GM21423 (cell line): Measurements from ENCODE around the gene PRKN.

Experiments used
- ATAC-seq: cut with Tn5 transposase; IDR thresholded peaks from one replicate; pipeline ENCODE4 v1.9.1; 2021; ENCODE audit warnings: mild to moderate bottlenecking, moderate library complexity; ENCODE audit not compliant: unreplicated experiment

PRKN gene

GRCh38 chr6:162085561-162085960 lies 642.0 kb downstream of the PRKN start:
- ATAC-seq = no peak

DNA sequence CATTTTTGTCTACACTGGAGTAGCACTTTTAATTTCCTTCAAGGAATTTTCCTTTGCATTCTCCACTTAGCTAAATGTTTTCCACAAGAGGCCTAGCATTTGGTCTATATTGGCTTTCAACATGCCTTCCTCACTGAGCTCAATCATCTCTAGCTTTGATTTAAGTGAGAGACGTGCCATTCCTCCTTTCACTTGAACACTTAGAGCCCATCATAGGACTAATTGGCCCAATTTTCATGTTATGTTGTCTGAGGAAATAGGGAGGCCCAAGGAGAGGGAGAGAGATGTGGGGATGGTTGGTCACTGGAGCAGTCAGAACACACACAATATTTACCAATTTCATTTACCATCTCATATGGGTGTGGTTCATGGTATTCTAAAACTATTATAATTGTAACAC lies 645.0 kb downstream of the PRKN start:
- no peak for ATAC-seq

GRCh38 chr6:162078667-162079066 lies 648.9 kb downstream of the PRKN start:
- ATAC-seq = no peak

- no peak for ATAC-seq
Observed at GRCh38 chr6:162078126-162078525, 649.4 kb downstream of the PRKN start.

DNA sequence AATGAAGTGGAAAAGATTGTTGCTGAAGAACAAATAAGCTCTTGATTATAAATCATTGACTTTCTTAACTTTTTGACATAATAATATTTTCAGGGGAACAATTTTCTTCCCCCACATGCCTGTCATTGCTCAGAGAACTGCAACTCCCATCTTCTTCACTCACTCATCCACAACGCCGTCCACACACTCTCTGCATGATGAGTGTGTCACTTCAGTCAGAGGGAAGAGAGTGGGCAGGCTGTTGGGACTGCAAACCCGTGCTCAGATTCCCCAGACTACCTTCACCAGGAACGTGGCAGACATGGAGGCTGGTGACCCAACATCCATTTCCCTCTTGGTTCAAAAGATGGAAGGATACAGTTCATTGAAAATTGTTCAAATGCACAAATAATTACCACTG lies 650.8 kb downstream of the PRKN start:
- no peak for ATAC-seq

DNA sequence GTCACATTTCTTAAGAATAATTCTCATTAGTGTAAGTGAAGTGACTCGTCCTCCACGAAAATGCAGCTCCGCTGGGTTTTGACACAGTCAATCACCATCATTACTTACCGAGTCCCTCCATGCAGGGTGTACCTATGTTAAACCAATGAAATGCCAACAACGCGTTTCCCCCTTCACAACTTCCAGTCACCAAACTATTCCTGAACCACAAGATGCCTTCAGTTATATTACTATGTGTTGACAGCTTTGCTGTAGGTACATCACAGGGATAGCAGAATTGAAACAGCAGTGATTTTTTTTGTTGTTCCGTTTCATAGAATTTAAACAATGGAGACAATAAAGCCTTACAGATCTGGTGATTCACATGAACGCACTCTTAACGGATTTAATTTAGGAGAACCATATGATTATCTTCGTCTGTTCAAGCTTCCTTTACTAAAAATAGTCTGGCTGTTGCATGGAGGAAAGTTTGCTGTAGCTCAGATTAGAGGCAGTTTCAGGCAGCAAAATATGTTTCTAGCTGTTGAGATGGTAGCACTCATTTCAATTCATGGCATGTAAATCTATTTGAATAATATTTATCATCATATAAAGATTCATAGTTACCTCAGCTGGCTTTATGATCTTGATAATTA lies 652.8 kb downstream of the PRKN start:
- no peak for ATAC-seq

- ATAC-seq = no peak
Observed at GRCh38 chr6:162070639-162071038, 656.9 kb downstream of the PRKN start.

GRCh38 chr6:162069995-162070394 lies 657.6 kb downstream of the PRKN start:
- ATAC-seq = no peak

- ATAC-seq = no peak
Observed at GRCh38 chr6:162068340-162068739, 659.2 kb downstream of the PRKN start.

DNA sequence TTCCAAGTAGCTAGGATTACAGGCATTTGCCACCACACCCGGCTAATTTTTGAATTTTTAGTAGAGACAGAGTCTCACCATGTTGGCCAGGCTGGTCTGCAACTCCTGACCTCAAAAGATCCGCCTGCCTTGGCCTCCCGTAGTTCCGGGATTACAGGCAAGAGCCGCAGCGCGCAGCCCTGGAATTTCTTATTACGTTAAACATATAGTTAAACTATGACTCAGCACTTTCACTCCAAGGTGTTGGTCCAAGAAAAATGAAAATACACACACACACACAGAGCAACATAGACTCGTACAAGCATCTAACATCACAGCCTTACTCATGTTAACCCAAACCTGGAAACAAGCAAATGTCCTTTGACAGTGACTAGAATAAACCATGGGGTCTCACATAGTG lies 663.9 kb downstream of the PRKN start:
- ATAC-seq = no peak

GRCh38 chr6:162058281-162058875 lies 669.2 kb downstream of the PRKN start:
- ATAC-seq = no peak

- no peak for ATAC-seq
Observed at GRCh38 chr6:162056745-162057144, 670.8 kb downstream of the PRKN start.

DNA sequence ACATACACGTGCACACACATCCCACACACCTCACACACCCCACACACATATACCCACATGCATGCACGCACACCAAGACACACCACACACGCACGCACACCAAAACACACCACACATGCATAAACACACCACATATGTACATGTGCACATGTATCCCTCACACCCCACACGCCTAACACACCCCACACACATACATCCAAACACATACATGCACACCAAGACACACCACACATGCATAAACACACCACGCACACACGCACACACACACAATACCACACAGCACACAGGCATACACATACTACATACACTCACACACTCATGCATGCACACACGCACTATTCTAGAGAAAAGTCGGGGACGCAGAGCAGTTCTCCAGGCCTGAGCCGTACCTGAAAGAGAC lies 671.5 kb downstream of the PRKN start:
- no peak for ATAC-seq

GRCh38 chr6:162055365-162055764 lies 672.2 kb downstream of the PRKN start:
- no peak for ATAC-seq

GRCh38 chr6:162053084-162053483 lies 674.5 kb downstream of the PRKN start:
- ATAC-seq = no peak

GRCh38 chr6:162050579-162050978 lies 677.0 kb downstream of the PRKN start:
- ATAC-seq = no peak

GRCh38 chr6:162046324-162046723 lies 681.2 kb downstream of the PRKN start:
- ATAC-seq = no peak

- no peak for ATAC-seq
Observed at GRCh38 chr6:162032620-162033019, 694.9 kb downstream of the PRKN start.

DNA sequence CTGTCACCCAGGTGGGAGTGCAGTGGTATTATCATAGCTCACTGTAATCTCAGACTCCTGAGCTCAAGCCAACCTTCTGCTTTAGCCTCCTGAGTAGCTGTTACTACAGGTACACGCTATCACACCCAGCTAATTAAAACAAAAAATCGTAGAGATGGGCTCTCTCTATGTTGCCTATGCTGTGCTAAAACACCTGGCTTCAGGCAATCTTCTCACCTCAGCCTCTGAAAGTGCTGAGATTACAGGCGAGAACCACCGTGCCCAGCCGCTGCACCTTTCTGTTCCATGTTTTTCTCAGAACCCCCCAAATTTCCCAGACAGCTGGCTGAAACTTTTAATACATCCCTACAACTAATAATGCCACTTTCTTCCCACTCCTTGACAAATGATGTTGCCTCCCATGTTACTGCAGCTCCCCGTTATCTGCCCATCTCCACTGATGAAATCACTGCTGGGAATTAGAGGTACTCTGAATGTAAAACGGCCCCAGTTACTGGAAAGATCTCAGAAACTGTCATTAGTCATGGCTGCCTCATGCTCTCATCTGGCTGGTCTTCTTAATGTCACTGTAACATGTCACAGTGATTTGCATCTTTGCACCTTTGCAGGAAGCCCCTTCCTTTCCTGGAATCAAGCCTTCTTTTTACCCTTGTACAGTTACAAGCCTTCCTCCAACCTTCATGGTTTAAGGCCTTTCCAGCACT lies 697.5 kb downstream of the PRKN start:
- no peak for ATAC-seq

- ATAC-seq = no peak
Observed at GRCh38 chr6:162026843-162027242, 700.7 kb downstream of the PRKN start.

DNA sequence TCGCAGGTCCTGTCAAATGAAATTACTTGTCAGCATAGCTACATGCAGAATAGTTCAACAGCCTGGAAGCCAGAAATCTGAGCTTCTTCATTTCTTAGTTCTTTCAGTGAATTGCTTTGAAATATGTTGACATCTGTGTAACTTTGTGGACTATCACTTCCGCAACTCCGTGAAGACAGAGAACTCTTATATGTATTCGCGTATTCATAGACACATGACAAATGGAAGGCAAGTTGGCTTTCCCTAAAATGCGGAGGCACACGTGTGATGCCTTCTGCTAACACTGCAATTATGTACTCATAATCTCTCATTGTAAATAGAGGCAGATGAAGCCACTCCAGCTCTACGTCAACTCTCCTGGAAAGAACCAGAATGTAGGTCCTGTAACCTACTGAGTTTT lies 701.5 kb downstream of the PRKN start:
- no peak for ATAC-seq

- no peak for ATAC-seq
Observed at GRCh38 chr6:162019349-162019748, 708.2 kb downstream of the PRKN start.
